Kidney (tissue), 14 donors: ENCODE data around the gene AACS. TPM values are rescaled to one million over a fixed set of nuclear protein-coding genes. Genes with fewer than 3 reads are reported as not detected.

Experiments
- DNase-seq, 5 donors: peaks; one replicate each; pipeline ENCODE4 v3.0.0-alpha.2; 2013 to 2020
- FAIRE-seq: peaks from 2 replicates; lab custom pipeline; 2012; peaks lifted over from hg19 to GRCh38; lab: Jason Lieb, UNC
- H3K27ac ChIP-seq, 2 donors: one replicate each; pipeline ENCODE4 v1.7.0; 2013; ENCODE audit warnings: low read depth in 2 of 2, low read length in 2 of 2, inconsistent platforms in 1 of 2
- H3K27me3 ChIP-seq: one replicate; pipeline ENCODE4 v1.7.1; 2013; ENCODE audit warnings: low read length, inconsistent platforms; ENCODE audit not compliant: control insufficient read depth, insufficient read depth
- H3K36me3 ChIP-seq, 3 donors: one replicate each; pipeline versions ENCODE4 v1.7.0 to v1.7.1; 2013; ENCODE audit warnings: low read length in 3 of 3, control low read depth in 1 of 3, inconsistent platforms in 1 of 3; ENCODE audit not compliant: insufficient read depth in 3 of 3, control insufficient read depth in 2 of 3
- H3K4me1 ChIP-seq, 3 donors: one replicate each; pipeline versions ENCODE4 v1.7.0 to v1.7.1; 2013; ENCODE audit warnings: low read length in 3 of 3, inconsistent platforms in 1 of 3, low read depth in 1 of 3; ENCODE audit not compliant: control insufficient read depth in 2 of 3, insufficient read depth in 2 of 3
- H3K4me3 ChIP-seq, 3 donors: one replicate each; pipeline versions ENCODE4 v1.7.0 to v1.8.1; 2013; ENCODE audit warnings: low read length in 3 of 3, control low read depth in 1 of 3, inconsistent platforms in 1 of 3
- H3K9ac ChIP-seq, 3 donors: one replicate each; pipeline versions ENCODE4 v1.7.0 to v1.7.1; 2013; ENCODE audit warnings: low read length in 3 of 3, control low read depth in 1 of 3, inconsistent platforms in 1 of 3
- H3K9me3 ChIP-seq, 3 donors: one replicate each; pipeline versions ENCODE4 v1.7.0 to v1.7.1; 2013; ENCODE audit warnings: low read length in 3 of 3, control low read depth in 1 of 3, inconsistent platforms in 1 of 3; ENCODE audit not compliant: control insufficient read depth in 2 of 3, insufficient read depth in 1 of 3
- CTCF ChIP-seq: IDR thresholded peaks from 3 replicates; pipeline ENCODE4 v1.5.1; 2012; ENCODE audit warnings: mild to moderate bottlenecking, moderate library complexity, borderline replicate concordance; ENCODE audit not compliant: insufficient read depth; ENCODE audit errors: extremely low read depth
- intact Hi-C: fragments of 100-400 bp; cut with DNase I; formaldehyde crosslinking; loops from one replicate; pipeline ENCODE4 v1.11.1; 2022
- polyA plus RNA-seq: library from polyadenylated mRNA; stranded (reverse); fragments of 350-450 nt; fragmentation: Illumina TruSeq; extraction: RNeasy Lipid Tissue Mini Kit (QIAGEN cat#74804); gene quantifications from one replicate; pipeline ENCODE4 v1.2.3, GENCODE V29; 2014; ENCODE audit warnings: low read depth, low replicate concordance; ENCODE audit not compliant: insufficient read depth
- total RNA-seq: library from RNA; stranded (reverse); fragmentation: NEBNext Ultra II Directional; extraction: Animal tissue kit (Norgen Biotek cat#: 25700); gene quantifications from one replicate; pipeline ENCODE4 v1.2.1, GENCODE V29; 2021
- donor health status: control.
- donor health status: control.
- donor health status: control.
- donor health status: control.
- donor health status: control.
- donor health status: DM: yes; HTN: yes; CAD: no.
- donor health status: Normal renal cell carcinoma (clear cell type).

Gene AACS
- total and polyA plus RNA-seq, 2 donors from 2014 or later: 20.9 TPM

- H3K4me3 ChIP-seq: no peak overlapping the region
- no peaks in the 10 kb centered on the region for H3K36me3 ChIP-seq
- no peak for TF ChIP-seq CTCF
- H3K4me1 ChIP-seq: peaks cover 0 to 15% (median 0%) of the 10 kb centered on the region in 3 donors
- intact Hi-C loops: no loop called here
- H3K27ac ChIP-seq: no peak overlapping the region
- H3K9ac ChIP-seq: no peak overlapping the region
- H3K27me3 ChIP-seq: peaks cover 33% of the 10 kb centered on the region
- no peaks in the 10 kb centered on the region for H3K9me3 ChIP-seq
- FAIRE-seq: no peak
- peak in 4 of 5 donors; percentile 35 to 57 (median 52) for DNase-seq
These were observed 124.3 kb downstream of the AACS start for GRCh38 chr12:125189502-125189901.

- Histone ChIP-seq H3K9me3 (no peaks in the 10 kb centered on the region), H3K4me1 (peaks cover 0 to 10% (median 0%) of the 10 kb centered on the region in 3 donors), H3K27ac (no peak overlapping the region), H3K9ac (no peak overlapping the region), H3K4me3 (no peak overlapping the region), H3K27me3 (peaks cover 30% of the 10 kb centered on the region), H3K36me3 (no peaks in the 10 kb centered on the region)
- intact Hi-C loops: no loop called here
- no peak for TF ChIP-seq CTCF
- no peak for FAIRE-seq
- no peak for DNase-seq
These were observed 126.3 kb downstream of the AACS start for GRCh38 chr12:125191361-125192087.

- H3K9me3 ChIP-seq: no peaks in the 10 kb centered on the region
- H3K4me3 ChIP-seq: no peak overlapping the region
- intact Hi-C loops: no loop called here
- H3K27ac ChIP-seq: no peak overlapping the region
- H3K27me3 ChIP-seq: peaks cover 30% of the 10 kb centered on the region
- no peak for TF ChIP-seq CTCF
- FAIRE-seq: no peak
- H3K9ac ChIP-seq: no peak overlapping the region
- no peaks in the 10 kb centered on the region for H3K36me3 ChIP-seq
- no peak for DNase-seq
- peaks cover 0 to 2% (median 0%) of the 10 kb centered on the region in 3 donors for H3K4me1 ChIP-seq
These were observed 127.5 kb downstream of the AACS start for GRCh38 chr12:125192690-125193221.

Other genes starting within 250 kb of the AACS start
- gene SCARB1, start 201.6 kb upstream of the AACS start, total RNA-seq: 13.2 TPM
- gene SCARB1, start 201.6 kb upstream of the AACS start, polyA plus RNA-seq: 12.3 TPM
- gene UBC, start 150.8 kb upstream of the AACS start, total RNA-seq: 1,132 TPM
- 952 TPM for gene UBC, start 150.8 kb upstream of the AACS start, polyA plus RNA-seq
- gene DHX37, start 76.3 kb upstream of the AACS start, total RNA-seq: 20.3 TPM
- gene DHX37, start 76.3 kb upstream of the AACS start, polyA plus RNA-seq: 6.1 TPM
- gene BRI3BP, start 71.8 kb upstream of the AACS start, total RNA-seq: 8.8 TPM
- 6.8 TPM for gene BRI3BP, start 71.8 kb upstream of the AACS start, polyA plus RNA-seq
- 0.60 TPM for gene TMEM132B, start 121.0 kb downstream of the AACS start, total RNA-seq
- gene TMEM132B, start 121.0 kb downstream of the AACS start, polyA plus RNA-seq: 0.06 TPM